ENCODE measurements around the gene MT1F.

DNA sequence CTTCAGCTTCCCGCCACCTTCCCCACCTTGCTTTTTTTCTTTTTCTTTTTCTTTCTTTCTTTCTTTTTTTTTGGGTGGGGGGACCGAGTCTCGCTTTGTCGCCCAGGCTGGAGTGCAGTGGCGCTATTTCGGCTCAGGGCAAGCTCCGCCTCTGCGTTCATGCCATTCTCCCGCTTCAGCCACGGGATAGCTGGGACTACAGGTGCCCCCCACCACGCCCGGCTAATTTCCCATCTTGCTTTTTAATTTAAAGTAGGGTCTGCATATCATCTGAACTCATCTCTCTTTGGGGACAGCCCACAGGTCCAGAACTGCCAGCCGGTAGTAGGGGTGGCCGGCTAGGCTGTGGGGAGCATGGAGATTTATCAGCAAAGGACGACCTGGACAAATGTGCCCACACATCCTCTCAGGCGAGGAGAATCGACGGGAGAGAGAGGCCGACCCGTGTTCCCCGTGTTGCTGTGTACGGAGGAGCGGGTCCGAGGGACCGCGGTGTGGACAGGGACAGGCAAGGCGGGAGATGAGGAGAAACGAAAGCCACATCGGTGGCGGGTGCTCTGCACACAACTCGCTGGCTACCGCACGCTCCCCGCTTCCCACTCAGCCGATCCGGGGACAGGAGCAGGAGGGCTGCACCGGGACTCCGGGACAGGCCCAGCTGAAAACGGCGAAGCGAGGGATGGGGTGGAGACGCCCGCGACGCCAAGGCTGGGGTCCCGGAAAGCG, 22.9 kb upstream of the MT1F start:
- TF ChIP-seq YBX1 (IDR thresholded peaks at IDR 0.05) (no peak), BHLHE40 (IDR thresholded peaks at IDR 0.05; ENCODE audit: borderline replicate concordance in 1 of 2, low read depth in 2 of 2, low read length in 1 of 2) (no peak), ATF7 (IDR thresholded peaks at IDR 0.05; ENCODE audit: low read depth) (no peak), EED (IDR thresholded peaks at IDR 0.05; ENCODE audit: low read depth) (no peak), CTCF (IDR thresholded peaks at IDR 0.05 in 2 of 3, conservative IDR thresholded peaks at IDR 0.05 in 1 of 3; ENCODE audit: control insufficient read depth in 2 of 3, extremely low read depth in 1 of 3, insufficient read depth in 1 of 3, low read depth in 3 of 3, low read length in 3 of 3) (no peak), USF1 (IDR thresholded peaks at IDR 0.05; ENCODE audit: borderline replicate concordance, extremely low read length, insufficient read depth, low read depth, low read length) (no peak)

All from GM12878 (cell line).